Osteoblast (primary cell): ENCODE measurements around the gene MBD3L4. TPM values are rescaled to one million over a fixed set of nuclear protein-coding genes. Genes with fewer than 3 reads are reported as not detected.

Experiments
- DNase-seq: peaks from one replicate; pipeline ENCODE4 v3.0.0; 2011; ENCODE audit warnings: low spot score, mixed read lengths; ENCODE audit not compliant: insufficient read length; ENCODE audit errors: missing footprints
- H2AFZ ChIP-seq: 2 replicates; pipeline ENCODE4 v1.6.0; 2011; ENCODE audit warnings: mild to moderate bottlenecking, low read length
- H3K27ac ChIP-seq: 2 replicates; pipeline ENCODE4 v1.5.1; 2011; ENCODE audit warnings: mild to moderate bottlenecking, low read depth, low read length, moderate library complexity
- H3K27me3 ChIP-seq: 2 replicates; pipeline ENCODE4 v1.6.0; 2012; ENCODE audit warnings: mild to moderate bottlenecking, control low read depth, inconsistent platforms, low read length, moderate library complexity; ENCODE audit not compliant: insufficient read depth
- H3K36me3 ChIP-seq: 2 replicates; pipeline ENCODE4 v1.5.1; 2011; ENCODE audit warnings: mild to moderate bottlenecking, low read length, control low read depth, moderate library complexity; ENCODE audit not compliant: insufficient read depth
- H3K4me1 ChIP-seq: 2 replicates; pipeline ENCODE4 v1.5.1; 2011; ENCODE audit warnings: mild to moderate bottlenecking, low read length, control low read depth, moderate library complexity; ENCODE audit not compliant: insufficient read depth
- H3K4me2 ChIP-seq: 2 replicates; pipeline ENCODE4 v1.6.0; 2011; ENCODE audit warnings: mild to moderate bottlenecking, low read length; ENCODE audit not compliant: insufficient read depth
- H3K4me3 ChIP-seq: fragments of 200-600 bp; sonication (generic); 3 replicates; pipeline ENCODE4 v1.5.1; 2012; ENCODE audit warnings: mild to moderate bottlenecking, low read length, inconsistent platforms; ENCODE audit not compliant: insufficient read depth
- H3K79me2 ChIP-seq: 2 replicates; pipeline ENCODE4 v1.6.0; 2012; ENCODE audit warnings: mild to moderate bottlenecking, low read length, control low read depth, inconsistent platforms; ENCODE audit not compliant: insufficient read depth
- H3K9me3 ChIP-seq: 2 replicates; pipeline ENCODE4 v1.5.1; 2011; ENCODE audit warnings: low read depth, low read length, control low read depth
- H4K20me1 ChIP-seq: 2 replicates; pipeline ENCODE4 v1.6.0; 2012; ENCODE audit warnings: mild to moderate bottlenecking, low read length, control low read depth; ENCODE audit not compliant: insufficient read depth
- CTCF ChIP-seq: IDR thresholded peaks from 2 replicates; pipeline ENCODE4 v1.5.1; 2011; ENCODE audit warnings: mild to moderate bottlenecking, low read depth, low read length, moderate library complexity; ENCODE audit errors: extremely low read depth
- total RNA-seq: library from RNA; depleted of rRNA; stranded (reverse); fragments of >200 nt; gene quantifications from 2 replicates; pipeline ENCODE4 v1.2.3, GENCODE V29; 2012

The MBD3L4 gene
- total RNA-seq, 1 donor = not detected

GRCh38 chr19:7076151-7076550 is 36.2 kb upstream of the MBD3L4 start:
- Histone ChIP-seq H3K4me2 (no peak overlapping the region), H3K4me1 (no peaks in the 10 kb centered on the region), H4K20me1 (no peaks in the 10 kb centered on the region), H3K27me3 (no peaks in the 10 kb centered on the region), H3K79me2 (peaks cover 3% of the 10 kb centered on the region), H3K36me3 (peaks cover 82% of the 10 kb centered on the region), H2AFZ (no peak overlapping the region), H3K27ac (no peak overlapping the region), H3K9me3 (peaks cover 31% of the 10 kb centered on the region), H3K4me3 (no peak overlapping the region)
- TF ChIP-seq CTCF = no peak
- DNase-seq = no peak

- DNase-seq = no peak
- Histone ChIP-seq H3K79me2 (peaks cover 16% of the 10 kb centered on the region), H4K20me1 (no peaks in the 10 kb centered on the region), H3K4me1 (peaks cover 8% of the 10 kb centered on the region), H3K27ac (no peak overlapping the region), H3K4me3 (no peak overlapping the region), H3K4me2 (no peak overlapping the region), H3K9me3 (peaks cover 19% of the 10 kb centered on the region), H3K27me3 (no peaks in the 10 kb centered on the region), H2AFZ (no peak overlapping the region), H3K36me3 (peaks cover 70% of the 10 kb centered on the region)
- TF ChIP-seq CTCF = no peak
These were observed 34.8 kb upstream of the MBD3L4 start for GRCh38 chr19:7074705-7075282.

- H3K4me2 ChIP-seq = no peak overlapping the region
- no peak for TF ChIP-seq CTCF
These were observed 32.6 kb upstream of the MBD3L4 start for GRCh38 chr19:7072541-7072940.

GRCh38 chr19:7069904-7070226 is 29.9 kb upstream of the MBD3L4 start:
- Histone ChIP-seq H3K4me3 (peak overlapping the region; percentile 93), H4K20me1 (no peaks in the 10 kb centered on the region), H3K27me3 (no peaks in the 10 kb centered on the region), H3K36me3 (peaks cover 21% of the 10 kb centered on the region), H3K27ac (peak overlapping the region; percentile 77), H3K4me2 (peak overlapping the region; percentile 81), H3K9me3 (no peaks in the 10 kb centered on the region), H3K79me2 (peaks cover 18% of the 10 kb centered on the region), H3K4me1 (peaks cover 8% of the 10 kb centered on the region), H2AFZ (peak overlapping the region; percentile 98)
- peak; percentile 73 for DNase-seq
- no peak for TF ChIP-seq CTCF

More at GRCh38 chr19:7072541-7072940, 32.6 kb upstream of the MBD3L4 start:
- no peaks in the 10 kb centered on the region for H3K27me3 ChIP-seq
- H4K20me1 ChIP-seq = no peaks in the 10 kb centered on the region
- H3K9me3 ChIP-seq = peaks cover 6% of the 10 kb centered on the region
- H3K36me3 ChIP-seq = peaks cover 48% of the 10 kb centered on the region
- no peak overlapping the region for H3K27ac ChIP-seq
- no peak for DNase-seq
- H3K79me2 ChIP-seq = peaks cover 18% of the 10 kb centered on the region
- H3K4me1 ChIP-seq = peaks cover 8% of the 10 kb centered on the region
- no peak overlapping the region for H2AFZ ChIP-seq
- no peak overlapping the region for H3K4me3 ChIP-seq
